NT2/D1 (cell line): ENCODE results near the gene PHKB.

Source experiments
- DNase-seq: peaks from one replicate; pipeline ENCODE4 v3.0.0-alpha.2; 2011; ENCODE audit warnings: low read depth, low spot score
- H3K27me3 ChIP-seq: 2 replicates; pipeline ENCODE4 v1.6.0; 2011; ENCODE audit warnings: mild to moderate bottlenecking; ENCODE audit not compliant: insufficient read length, insufficient read depth
- H3K36me3 ChIP-seq: 2 replicates; pipeline ENCODE4 v1.6.1; 2011; ENCODE audit warnings: mild to moderate bottlenecking, low read length, mixed read lengths; ENCODE audit not compliant: insufficient read depth, insufficient read length
- H3K4me1 ChIP-seq: 2 replicates; pipeline ENCODE4 v1.5.1; 2011; ENCODE audit not compliant: insufficient read depth, insufficient read length
- H3K4me3 ChIP-seq: 2 replicates; pipeline ENCODE4 v1.5.1; 2011; ENCODE audit warnings: low read depth; ENCODE audit not compliant: insufficient read length
- H3K9ac ChIP-seq: 2 replicates; pipeline ENCODE4 v1.6.0; 2011; ENCODE audit warnings: low read depth; ENCODE audit not compliant: insufficient read length
- H3K9me3 ChIP-seq: 2 replicates; pipeline ENCODE4 v1.5.1; 2011; ENCODE audit warnings: mild to moderate bottlenecking, low read length; ENCODE audit not compliant: insufficient read depth
- SUZ12 ChIP-seq: IDR thresholded peaks from 2 replicates; pipeline ENCODE4 v1.6.1; 2011; ENCODE audit not compliant: insufficient read length, insufficient read depth; ENCODE audit errors: extremely low read depth
- YY1 ChIP-seq: IDR thresholded peaks from 2 replicates; pipeline ENCODE4 v1.6.1; 2011; ENCODE audit not compliant: insufficient read length, insufficient read depth
- ZNF274 ChIP-seq: IDR thresholded peaks from 2 replicates; pipeline ENCODE4 v1.6.1; 2011; ENCODE audit warnings: mild to moderate bottlenecking, low read depth, low read length

The PHKB gene

DNA sequence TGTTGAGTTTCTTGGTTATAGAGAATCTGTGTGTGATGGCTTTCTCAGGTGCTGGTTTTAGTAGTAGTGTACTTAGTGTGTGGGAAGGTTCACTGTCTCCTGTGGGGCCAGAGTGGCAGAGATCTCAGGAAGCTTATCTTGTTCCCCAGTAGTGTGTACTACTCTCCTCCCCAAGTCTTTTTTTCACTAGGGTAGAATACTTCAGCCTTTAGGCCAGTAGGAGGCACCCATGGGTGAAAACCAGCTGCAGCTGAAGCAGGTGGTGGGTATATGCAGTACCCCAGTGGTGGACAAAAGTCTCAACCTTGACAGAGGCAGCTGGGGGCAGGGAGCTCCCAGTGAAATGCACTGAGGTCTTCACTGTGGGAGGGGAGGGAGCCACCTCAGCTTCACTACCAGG lies 109.9 kb downstream of the PHKB start:
- H3K4me3 ChIP-seq: no peak overlapping the region
- H3K36me3 ChIP-seq: peaks cover 3% of the 10 kb centered on the region
- TF ChIP-seq YY1: no peak
- no peak for TF ChIP-seq SUZ12
- no peak for TF ChIP-seq ZNF274
- H3K9me3 ChIP-seq: no peaks in the 10 kb centered on the region
- no peaks in the 10 kb centered on the region for H3K27me3 ChIP-seq
- DNase-seq: no peak
- no peaks in the 10 kb centered on the region for H3K4me1 ChIP-seq
- no peak overlapping the region for H3K9ac ChIP-seq

- H3K9ac ChIP-seq: no peak overlapping the region
- H3K4me3 ChIP-seq: no peak overlapping the region
- DNase-seq: no peak
- no peaks in the 10 kb centered on the region for H3K27me3 ChIP-seq
- H3K9me3 ChIP-seq: no peaks in the 10 kb centered on the region
- peaks cover 3% of the 10 kb centered on the region for H3K36me3 ChIP-seq
- no peak for TF ChIP-seq ZNF274
- TF ChIP-seq SUZ12: no peak
- no peak for TF ChIP-seq YY1
- no peaks in the 10 kb centered on the region for H3K4me1 ChIP-seq
Observed at GRCh38 chr16:47571711-47572110, 110.6 kb downstream of the PHKB start.

DNA sequence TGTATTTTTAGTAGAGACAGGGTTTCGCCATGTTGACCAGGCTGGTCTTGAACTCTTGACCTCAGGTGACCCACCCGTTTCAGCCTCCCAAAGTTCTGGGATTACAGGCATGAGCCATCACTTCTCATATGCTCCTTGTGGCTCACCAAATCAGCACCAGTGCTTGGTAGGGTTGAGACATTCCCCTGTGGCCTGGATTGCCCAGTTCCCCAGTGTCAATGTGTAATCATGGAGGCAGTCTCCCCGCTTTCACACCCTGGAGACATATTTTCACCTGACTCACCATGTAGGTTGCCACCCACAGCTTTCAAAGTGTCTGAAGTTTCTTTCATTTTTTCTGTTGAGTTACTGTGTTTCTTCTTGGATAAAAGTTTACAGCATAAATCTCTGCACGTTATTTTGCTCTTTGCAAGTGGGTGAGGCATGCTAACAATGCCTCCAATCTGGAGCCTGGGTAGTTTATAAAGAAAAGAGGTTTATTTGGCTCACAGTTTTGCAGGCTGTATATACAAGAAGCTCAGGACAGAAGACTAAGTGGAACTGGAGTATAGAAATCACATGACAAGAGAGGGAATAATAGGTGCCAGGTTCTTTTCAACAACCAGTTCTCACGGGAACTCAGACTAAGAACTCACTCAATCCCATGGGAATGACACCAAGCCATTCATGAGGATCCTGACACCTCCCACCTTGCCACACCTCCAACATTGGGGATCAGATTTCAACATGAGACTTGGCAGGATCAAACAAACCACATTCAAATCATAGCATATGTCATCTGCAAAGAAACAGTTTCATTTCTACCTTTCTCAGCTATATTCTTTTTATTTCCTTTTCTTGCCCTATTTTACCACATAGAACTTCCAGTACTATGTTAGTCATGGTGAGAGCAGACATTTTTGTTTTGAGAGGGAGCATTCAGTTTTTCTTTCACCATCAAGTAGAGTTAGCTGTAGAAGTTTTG lies 113.2 kb downstream of the PHKB start:
- Histone ChIP-seq H3K9ac (no peak overlapping the region), H3K9me3 (no peaks in the 10 kb centered on the region), H3K36me3 (peaks cover 3% of the 10 kb centered on the region), H3K27me3 (no peaks in the 10 kb centered on the region), H3K4me1 (no peaks in the 10 kb centered on the region), H3K4me3 (no peak overlapping the region)
- peak; percentile 16 for DNase-seq
- no peak for TF ChIP-seq SUZ12
- TF ChIP-seq ZNF274: no peak
- no peak for TF ChIP-seq YY1

DNA sequence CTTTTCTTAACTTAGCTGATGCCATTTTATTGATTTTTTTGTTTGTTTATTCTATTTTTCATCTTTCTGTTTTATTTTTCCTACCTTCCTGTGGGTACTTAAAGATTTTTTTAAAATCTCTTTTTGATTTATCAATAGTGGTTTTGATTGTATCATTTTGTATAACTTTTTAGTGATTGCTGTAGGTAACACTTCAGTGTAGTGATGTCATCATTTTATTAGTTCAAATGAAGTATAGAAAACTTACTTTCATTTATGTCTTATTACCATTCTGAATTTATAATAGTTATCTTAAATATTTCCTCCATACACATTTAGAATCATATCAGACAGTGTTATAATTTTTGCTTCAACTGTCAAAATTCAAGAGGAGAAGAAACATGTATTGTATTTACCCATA lies 115.9 kb downstream of the PHKB start:
- no peak for DNase-seq
- H3K36me3 ChIP-seq: no peaks in the 10 kb centered on the region
- H3K9me3 ChIP-seq: no peaks in the 10 kb centered on the region
- no peak overlapping the region for H3K9ac ChIP-seq
- H3K4me3 ChIP-seq: no peak overlapping the region
- no peaks in the 10 kb centered on the region for H3K27me3 ChIP-seq
- H3K4me1 ChIP-seq: no peaks in the 10 kb centered on the region
- TF ChIP-seq YY1 (no peak), SUZ12 (no peak), ZNF274 (no peak)

- no peaks in the 10 kb centered on the region for H3K27me3 ChIP-seq
- H3K4me1 ChIP-seq: no peaks in the 10 kb centered on the region
- no peaks in the 10 kb centered on the region for H3K9me3 ChIP-seq
- H3K36me3 ChIP-seq: no peaks in the 10 kb centered on the region
- no peak for DNase-seq
- no peak for TF ChIP-seq ZNF274
- TF ChIP-seq YY1: no peak
- TF ChIP-seq SUZ12: no peak
- no peak overlapping the region for H3K9ac ChIP-seq
- no peak overlapping the region for H3K4me3 ChIP-seq
Observed at GRCh38 chr16:47578033-47578432, 116.9 kb downstream of the PHKB start.

- Histone ChIP-seq H3K36me3 (no peaks in the 10 kb centered on the region), H3K9ac (no peak overlapping the region), H3K4me1 (no peaks in the 10 kb centered on the region), H3K27me3 (no peaks in the 10 kb centered on the region), H3K4me3 (no peak overlapping the region), H3K9me3 (no peaks in the 10 kb centered on the region)
- no peak for TF ChIP-seq ZNF274
- no peak for TF ChIP-seq YY1
- TF ChIP-seq SUZ12: no peak
- no peak for DNase-seq
Observed at GRCh38 chr16:47578573-47578972, 117.4 kb downstream of the PHKB start.

GRCh38 chr16:47581114-47581513 lies 120.0 kb downstream of the PHKB start:
- TF ChIP-seq SUZ12: no peak
- TF ChIP-seq YY1: no peak
- no peak for TF ChIP-seq ZNF274
- no peaks in the 10 kb centered on the region for H3K4me1 ChIP-seq
- no peak for DNase-seq
- no peak overlapping the region for H3K4me3 ChIP-seq
- no peaks in the 10 kb centered on the region for H3K36me3 ChIP-seq
- H3K9me3 ChIP-seq: no peaks in the 10 kb centered on the region
- no peak overlapping the region for H3K9ac ChIP-seq
- no peaks in the 10 kb centered on the region for H3K27me3 ChIP-seq
